ENCODE measurements around the gene CDC42BPB.

The CDC42BPB gene

GRCh38 chr14:103003850-103004249, 53.5 kb downstream of the CDC42BPB start:
- H3K27me3 ChIP-seq (ENCODE audit: control insufficient read depth, insufficient read depth, low read length) = no peaks in the 10 kb centered on the region
- H3K9me3 ChIP-seq (ENCODE audit: control insufficient read depth, low read depth, low read length) = no peaks in the 10 kb centered on the region
- peaks cover 16% of the 10 kb centered on the region for H3K36me3 ChIP-seq (ENCODE audit: control insufficient read depth, low read depth, low read length)
- H3K4me3 ChIP-seq (ENCODE audit: low read length) = no peak overlapping the region
- H3K9ac ChIP-seq (ENCODE audit: low read length) = no peak overlapping the region
- no peaks in the 10 kb centered on the region for H3K4me1 ChIP-seq (ENCODE audit: control insufficient read depth, low read depth, low read length)
- no peak overlapping the region for H3K27ac ChIP-seq (ENCODE audit: low read length)

- Histone ChIP-seq H3K36me3 (ENCODE audit: control insufficient read depth, low read depth, low read length) (peaks cover 15% of the 10 kb centered on the region), H3K27me3 (ENCODE audit: control insufficient read depth, insufficient read depth, low read length) (no peaks in the 10 kb centered on the region), H3K9ac (ENCODE audit: low read length) (no peak overlapping the region), H3K27ac (ENCODE audit: low read length) (no peak overlapping the region), H3K9me3 (ENCODE audit: control insufficient read depth, low read depth, low read length) (no peaks in the 10 kb centered on the region), H3K4me3 (ENCODE audit: low read length) (no peak overlapping the region), H3K4me1 (ENCODE audit: control insufficient read depth, low read depth, low read length) (no peaks in the 10 kb centered on the region)
These were observed 54.1 kb downstream of the CDC42BPB start for GRCh38 chr14:103003351-103003615.

DNA sequence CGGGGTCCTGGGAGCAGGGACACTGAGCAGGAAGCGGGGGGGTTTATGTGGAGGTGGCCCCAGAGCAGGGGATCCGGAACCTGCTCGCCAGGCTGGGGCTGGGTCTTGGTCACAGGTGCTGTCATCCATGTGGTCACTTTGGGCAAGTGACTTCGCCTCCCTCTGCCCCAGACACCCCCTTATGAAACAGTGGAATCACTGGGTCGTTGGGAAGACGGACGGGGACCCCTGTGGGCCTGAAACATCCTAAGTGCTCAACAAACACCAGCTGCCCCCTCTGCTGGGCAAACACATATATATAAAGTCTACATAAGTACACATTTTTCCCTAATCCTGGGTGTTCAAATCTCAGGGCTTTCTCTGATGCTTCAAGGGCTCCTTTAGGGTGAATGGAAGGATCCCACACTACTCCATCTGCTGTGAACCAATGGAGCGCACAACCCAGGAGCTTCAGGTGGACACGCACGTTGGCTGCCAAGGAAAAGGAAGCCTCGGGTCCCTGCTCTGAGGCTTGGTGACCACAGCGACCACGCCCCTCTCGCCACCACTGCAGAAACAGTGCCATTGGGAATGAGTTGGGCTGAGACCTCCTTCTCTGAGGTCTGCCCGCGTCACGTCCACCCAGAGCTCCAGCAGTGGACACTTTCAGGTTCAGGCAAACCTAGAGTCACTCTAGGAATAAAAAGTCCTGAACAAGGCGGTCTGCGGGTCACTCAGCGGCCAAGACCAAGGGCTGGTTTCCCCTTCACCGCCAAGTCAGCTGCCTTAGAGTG, 54.6 kb downstream of the CDC42BPB start:
- Histone ChIP-seq H3K9me3 (ENCODE audit: control insufficient read depth, low read depth, low read length) (no peaks in the 10 kb centered on the region), H3K27ac (ENCODE audit: low read length) (no peak overlapping the region), H3K9ac (ENCODE audit: low read length) (no peak overlapping the region), H3K4me3 (ENCODE audit: low read length) (no peak overlapping the region), H3K36me3 (ENCODE audit: control insufficient read depth, low read depth, low read length) (peaks cover 12% of the 10 kb centered on the region), H3K4me1 (ENCODE audit: control insufficient read depth, low read depth, low read length) (no peaks in the 10 kb centered on the region), H3K27me3 (ENCODE audit: control insufficient read depth, insufficient read depth, low read length) (no peaks in the 10 kb centered on the region)

GRCh38 chr14:103001651-103002396, 55.5 kb downstream of the CDC42BPB start:
- peaks cover 15% of the 10 kb centered on the region for H3K36me3 ChIP-seq (ENCODE audit: control insufficient read depth, low read depth, low read length)
- no peaks in the 10 kb centered on the region for H3K4me1 ChIP-seq (ENCODE audit: control insufficient read depth, low read depth, low read length)
- H3K9ac ChIP-seq (ENCODE audit: low read length) = no peak overlapping the region
- H3K9me3 ChIP-seq (ENCODE audit: control insufficient read depth, low read depth, low read length) = no peaks in the 10 kb centered on the region
- H3K4me3 ChIP-seq (ENCODE audit: low read length) = no peak overlapping the region
- no peaks in the 10 kb centered on the region for H3K27me3 ChIP-seq (ENCODE audit: control insufficient read depth, insufficient read depth, low read length)
- no peak overlapping the region for H3K27ac ChIP-seq (ENCODE audit: low read length)

DNA sequence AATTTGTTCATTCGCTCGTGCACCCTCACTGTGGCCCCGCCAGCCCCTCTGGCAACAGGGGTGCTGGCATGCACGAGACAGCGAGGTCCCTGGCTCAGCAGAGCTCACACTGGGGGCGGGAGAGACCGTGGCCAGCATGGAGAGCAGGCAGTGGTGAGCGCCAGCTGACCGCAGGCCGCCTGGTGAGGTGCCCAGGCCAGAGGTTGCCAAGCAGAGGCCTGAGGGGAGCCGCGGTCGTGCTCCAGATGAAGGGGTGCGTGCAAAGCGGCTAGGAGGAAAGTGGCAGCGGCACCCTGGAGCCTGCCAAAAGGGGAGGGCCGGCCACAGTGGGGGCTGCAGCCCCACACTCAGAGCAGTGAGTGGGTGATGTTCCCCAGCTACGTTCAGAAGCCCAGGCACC, 56.1 kb downstream of the CDC42BPB start:
- Histone ChIP-seq H3K27me3 (ENCODE audit: control insufficient read depth, insufficient read depth, low read length) (no peaks in the 10 kb centered on the region), H3K4me3 (ENCODE audit: low read length) (no peak overlapping the region), H3K36me3 (ENCODE audit: control insufficient read depth, low read depth, low read length) (peaks cover 15% of the 10 kb centered on the region), H3K4me1 (ENCODE audit: control insufficient read depth, low read depth, low read length) (no peaks in the 10 kb centered on the region), H3K9me3 (ENCODE audit: control insufficient read depth, low read depth, low read length) (no peaks in the 10 kb centered on the region), H3K27ac (ENCODE audit: low read length) (no peak overlapping the region), H3K9ac (ENCODE audit: low read length) (no peak overlapping the region)

DNA sequence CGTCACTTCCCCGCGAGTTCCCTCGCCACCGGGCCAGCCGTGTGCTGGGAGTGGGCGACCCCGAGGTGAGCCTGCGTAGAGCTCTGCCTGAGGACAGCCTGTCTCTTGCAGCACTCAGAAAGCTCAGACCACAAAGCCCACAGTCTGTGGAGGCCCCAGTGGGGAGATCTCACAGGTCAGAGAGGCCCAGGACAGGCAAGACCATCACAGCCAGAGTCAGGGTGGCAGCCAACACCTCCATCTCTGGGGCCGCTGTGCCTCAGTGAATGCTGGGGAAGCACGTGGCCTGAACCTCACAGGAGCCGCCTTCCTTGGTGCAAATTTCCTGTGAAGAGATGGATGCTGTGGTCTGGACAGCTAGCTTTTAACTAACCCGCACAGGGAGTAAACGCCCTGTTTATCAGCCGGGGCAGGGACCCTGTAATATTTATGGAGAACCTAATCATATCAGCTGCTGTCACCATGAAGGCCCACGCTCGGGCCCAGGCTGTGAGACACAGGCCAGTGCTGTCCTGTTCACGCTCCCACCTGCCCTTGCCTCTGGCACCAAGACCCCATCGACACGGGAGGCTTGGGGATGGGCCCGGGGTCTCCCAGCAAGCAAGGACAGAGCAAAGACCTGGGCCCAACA, 56.9 kb downstream of the CDC42BPB start:
- Histone ChIP-seq H3K27ac (ENCODE audit: low read length) (no peak overlapping the region), H3K27me3 (ENCODE audit: control insufficient read depth, insufficient read depth, low read length) (no peaks in the 10 kb centered on the region), H3K9me3 (ENCODE audit: control insufficient read depth, low read depth, low read length) (no peaks in the 10 kb centered on the region), H3K9ac (ENCODE audit: low read length) (no peak overlapping the region), H3K36me3 (ENCODE audit: control insufficient read depth, low read depth, low read length) (peaks cover 15% of the 10 kb centered on the region), H3K4me3 (ENCODE audit: low read length) (no peak overlapping the region), H3K4me1 (ENCODE audit: control insufficient read depth, low read depth, low read length) (no peaks in the 10 kb centered on the region)

DNA sequence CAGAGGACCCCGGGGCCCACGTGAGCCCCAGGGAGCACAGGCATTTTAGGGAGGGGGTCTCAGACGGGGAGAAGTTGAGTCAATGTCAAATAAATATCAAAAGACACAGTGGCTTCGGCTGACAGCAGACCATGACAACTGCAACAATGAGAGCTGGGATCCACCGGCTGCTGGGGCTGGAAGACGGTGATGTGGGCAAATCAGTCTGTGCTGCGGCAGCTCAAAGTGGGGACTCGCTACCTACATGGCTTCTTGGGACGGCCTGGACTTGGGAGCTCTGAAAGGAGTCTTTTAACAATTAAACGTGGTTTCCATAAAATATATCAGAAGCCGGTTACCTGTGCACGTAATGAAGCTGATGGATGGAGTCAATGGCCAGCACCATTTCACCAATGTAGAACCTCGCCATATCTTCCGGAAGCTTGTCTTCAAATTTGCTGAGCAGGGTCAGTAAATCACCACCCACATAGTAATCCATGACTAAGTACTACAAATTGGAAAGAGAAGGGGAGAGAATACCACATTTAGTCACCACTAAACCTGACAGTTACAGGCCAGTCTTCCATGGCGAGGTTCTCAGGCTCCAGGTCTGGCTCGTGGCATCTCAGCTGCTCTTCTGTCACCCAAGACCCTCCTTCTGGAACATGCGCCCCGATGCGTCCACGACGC, 58.0 kb downstream of the CDC42BPB start:
- Histone ChIP-seq H3K4me3 (ENCODE audit: low read length) (no peak overlapping the region), H3K27ac (ENCODE audit: low read length) (no peak overlapping the region), H3K9me3 (ENCODE audit: control insufficient read depth, low read depth, low read length) (no peaks in the 10 kb centered on the region), H3K4me1 (ENCODE audit: control insufficient read depth, low read depth, low read length) (no peaks in the 10 kb centered on the region), H3K9ac (ENCODE audit: low read length) (no peak overlapping the region), H3K27me3 (ENCODE audit: control insufficient read depth, insufficient read depth, low read length) (no peaks in the 10 kb centered on the region), H3K36me3 (ENCODE audit: control insufficient read depth, low read depth, low read length) (peaks cover 19% of the 10 kb centered on the region)

DNA sequence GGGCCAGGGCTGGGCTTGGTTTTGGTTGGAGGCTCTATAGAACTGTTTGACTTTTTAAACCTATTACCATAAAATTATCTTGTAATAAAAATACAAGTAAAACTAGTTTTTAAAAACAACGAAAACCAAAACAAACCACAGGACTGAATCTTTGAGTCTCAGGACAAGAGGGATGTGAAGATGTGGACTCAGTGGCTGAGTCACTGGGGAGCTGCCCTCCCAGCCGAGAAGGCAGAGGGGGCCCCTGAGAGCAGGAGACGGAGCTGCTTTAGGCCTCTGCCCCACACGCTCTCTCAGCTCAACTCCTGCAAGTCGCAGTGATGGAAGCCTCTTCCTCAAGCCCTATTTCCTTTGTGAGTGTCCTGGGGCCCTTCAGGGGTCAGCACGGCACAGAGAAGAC, 59.0 kb downstream of the CDC42BPB start:
- H3K9me3 ChIP-seq (ENCODE audit: control insufficient read depth, low read depth, low read length) = no peaks in the 10 kb centered on the region
- H3K9ac ChIP-seq (ENCODE audit: low read length) = no peak overlapping the region
- peaks cover 19% of the 10 kb centered on the region for H3K36me3 ChIP-seq (ENCODE audit: control insufficient read depth, low read depth, low read length)
- H3K4me1 ChIP-seq (ENCODE audit: control insufficient read depth, low read depth, low read length) = no peaks in the 10 kb centered on the region
- H3K4me3 ChIP-seq (ENCODE audit: low read length) = no peak overlapping the region
- H3K27ac ChIP-seq (ENCODE audit: low read length) = no peak overlapping the region
- no peaks in the 10 kb centered on the region for H3K27me3 ChIP-seq (ENCODE audit: control insufficient read depth, insufficient read depth, low read length)

- no peak overlapping the region for H3K9ac ChIP-seq (ENCODE audit: low read length)
- H3K4me3 ChIP-seq (ENCODE audit: low read length) = no peak overlapping the region
- H3K27me3 ChIP-seq (ENCODE audit: control insufficient read depth, insufficient read depth, low read length) = no peaks in the 10 kb centered on the region
- H3K27ac ChIP-seq (ENCODE audit: low read length) = no peak overlapping the region
- peaks cover 3% of the 10 kb centered on the region for H3K4me1 ChIP-seq (ENCODE audit: control insufficient read depth, low read depth, low read length)
- peaks cover 15% of the 10 kb centered on the region for H3K36me3 ChIP-seq (ENCODE audit: control insufficient read depth, low read depth, low read length)
- H3K9me3 ChIP-seq (ENCODE audit: control insufficient read depth, low read depth, low read length) = no peaks in the 10 kb centered on the region
These were observed 60.4 kb downstream of the CDC42BPB start for GRCh38 chr14:102996941-102997340.

DNA sequence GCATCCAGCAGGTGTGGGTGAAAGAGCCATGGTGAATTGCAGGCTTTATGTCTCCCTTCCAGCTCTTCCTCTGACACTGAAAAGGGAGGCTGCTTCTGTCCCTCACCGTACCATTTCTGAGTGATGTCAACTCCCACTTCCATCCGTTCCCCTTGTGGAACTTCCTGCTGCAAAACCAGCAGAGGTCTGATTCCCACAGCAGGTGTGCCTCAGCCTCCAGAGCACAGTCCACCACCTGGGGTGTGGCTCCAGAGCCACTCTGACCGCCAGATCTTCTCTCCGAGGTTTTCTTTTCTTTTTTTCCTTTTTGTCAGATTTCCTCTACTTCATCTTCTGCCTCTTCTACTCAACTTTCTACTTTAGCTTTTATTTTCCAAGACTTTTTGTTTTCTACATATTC, 62.7 kb downstream of the CDC42BPB start:
- no peak overlapping the region for H3K9ac ChIP-seq (ENCODE audit: low read length)
- H3K9me3 ChIP-seq (ENCODE audit: control insufficient read depth, low read depth, low read length) = no peaks in the 10 kb centered on the region
- peaks cover 3% of the 10 kb centered on the region for H3K4me1 ChIP-seq (ENCODE audit: control insufficient read depth, low read depth, low read length)
- no peaks in the 10 kb centered on the region for H3K27me3 ChIP-seq (ENCODE audit: control insufficient read depth, insufficient read depth, low read length)
- no peak overlapping the region for H3K27ac ChIP-seq (ENCODE audit: low read length)
- H3K4me3 ChIP-seq (ENCODE audit: low read length) = no peak overlapping the region
- peaks cover 21% of the 10 kb centered on the region for H3K36me3 ChIP-seq (ENCODE audit: control insufficient read depth, low read depth, low read length)

DNA sequence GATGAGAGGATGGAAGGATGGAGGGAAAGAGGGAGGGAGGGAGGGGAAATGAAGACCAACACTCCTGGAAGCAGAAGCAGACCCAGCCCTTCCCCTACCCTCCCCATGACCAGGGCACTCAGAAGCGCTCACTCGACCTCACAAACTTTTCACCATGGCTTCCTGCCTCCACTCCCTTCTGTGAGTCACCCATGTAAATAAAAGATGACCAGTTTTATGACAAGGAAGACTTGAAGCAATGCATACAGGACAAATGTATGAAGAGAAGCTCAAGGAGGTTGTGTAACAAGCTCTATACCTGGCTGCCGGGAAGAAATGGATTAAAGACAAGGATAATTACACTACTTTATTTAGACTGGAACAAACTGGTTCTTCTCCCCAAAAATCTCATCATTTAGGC, 63.8 kb downstream of the CDC42BPB start:
- no peak overlapping the region for H3K27ac ChIP-seq (ENCODE audit: low read length)
- H3K4me3 ChIP-seq (ENCODE audit: low read length) = no peak overlapping the region
- peaks cover 3% of the 10 kb centered on the region for H3K4me1 ChIP-seq (ENCODE audit: control insufficient read depth, low read depth, low read length)
- peaks cover 3% of the 10 kb centered on the region for H3K9me3 ChIP-seq (ENCODE audit: control insufficient read depth, low read depth, low read length)
- no peak overlapping the region for H3K9ac ChIP-seq (ENCODE audit: low read length)
- H3K36me3 ChIP-seq (ENCODE audit: control insufficient read depth, low read depth, low read length) = peaks cover 17% of the 10 kb centered on the region
- no peaks in the 10 kb centered on the region for H3K27me3 ChIP-seq (ENCODE audit: control insufficient read depth, insufficient read depth, low read length)
